GM21717 (cell line): ENCODE data around the gene UGCG.
"Not testable (repeated sequence)": the region's sequence is repeated elsewhere in the genome, so short reads cannot be mapped to it uniquely, and the experiment has no call there.

Source experiments
- ATAC-seq: cut with Tn5 transposase; IDR thresholded peaks from one replicate; pipeline ENCODE4 v1.9.1; 2021; ENCODE audit warnings: mild to moderate bottlenecking, moderate library complexity; ENCODE audit not compliant: unreplicated experiment

UGCG gene

GRCh38 chr9:111949919-111950318 is 53.3 kb downstream of the UGCG start:
- ATAC-seq: no peak

GRCh38 chr9:111952559-111952958 is 55.9 kb downstream of the UGCG start:
- no peak for ATAC-seq

- ATAC-seq: no peak
Observed at GRCh38 chr9:111953444-111953843, 56.8 kb downstream of the UGCG start.

DNA sequence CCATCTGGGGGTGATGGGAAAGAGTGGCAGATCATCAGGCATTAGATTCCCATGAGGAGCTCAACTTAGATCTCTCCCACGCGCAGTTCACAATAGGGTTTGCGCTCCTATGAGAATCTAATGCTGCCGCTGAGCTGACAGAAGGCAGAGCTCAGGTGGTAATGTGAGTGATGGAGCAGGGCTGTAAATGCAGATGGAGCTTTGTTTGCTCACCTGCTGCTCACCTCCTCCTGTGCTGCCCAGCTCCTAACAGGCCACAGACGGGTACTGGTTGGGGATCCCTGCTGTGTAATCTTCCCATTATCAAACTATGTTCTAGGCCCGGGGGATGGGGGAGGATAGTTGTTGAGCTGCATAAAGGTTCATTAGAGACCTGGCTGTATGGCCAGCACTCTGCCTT is 58.4 kb downstream of the UGCG start:
- no peak for ATAC-seq

GRCh38 chr9:111957856-111958631 is 61.4 kb downstream of the UGCG start:
- no peak for ATAC-seq

DNA sequence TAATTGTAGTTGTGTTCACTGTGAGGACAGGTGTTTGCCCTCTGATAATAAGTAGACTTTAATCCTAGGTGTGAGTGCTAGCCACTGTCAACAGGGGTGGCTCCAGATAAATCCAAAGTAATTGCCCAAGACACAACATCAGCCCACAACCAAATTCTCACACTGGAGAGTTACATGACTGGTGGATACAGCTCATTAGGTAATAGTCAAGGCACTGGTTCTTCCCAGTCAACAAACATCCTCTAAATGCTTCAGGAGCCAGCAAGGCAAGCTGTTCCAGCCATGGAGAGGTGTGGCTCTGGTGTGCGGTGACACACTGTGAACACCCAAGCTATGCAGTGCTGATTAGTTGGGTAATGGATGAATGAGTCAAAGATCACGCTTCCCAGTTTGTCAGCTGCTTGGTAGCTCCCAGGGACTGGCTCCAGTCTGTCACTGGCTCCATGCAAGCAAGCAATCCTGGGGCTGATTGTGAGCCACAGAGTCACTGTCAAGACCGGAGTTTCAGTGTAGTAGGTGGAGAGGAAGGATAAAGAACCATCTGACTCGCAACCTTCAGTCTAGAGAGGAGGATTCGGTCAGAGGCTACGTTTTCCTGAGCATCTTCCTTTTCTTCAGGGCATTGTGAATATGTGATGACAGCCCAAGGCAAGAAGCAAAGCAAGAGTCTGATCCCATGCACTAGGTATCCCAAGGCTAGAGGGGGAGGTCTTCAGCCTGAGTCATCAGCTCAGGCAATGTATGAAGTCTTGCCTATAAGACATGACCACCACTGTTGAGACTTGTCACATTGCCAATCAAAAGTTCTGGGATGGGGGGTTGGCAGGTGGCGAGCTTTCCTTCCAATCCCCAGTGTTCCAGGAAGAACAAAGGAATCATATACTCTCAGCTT is 63.1 kb downstream of the UGCG start:
- no peak for ATAC-seq

GRCh38 chr9:111960485-111960884 is 63.9 kb downstream of the UGCG start:
- ATAC-seq: not testable (repeated sequence)

DNA sequence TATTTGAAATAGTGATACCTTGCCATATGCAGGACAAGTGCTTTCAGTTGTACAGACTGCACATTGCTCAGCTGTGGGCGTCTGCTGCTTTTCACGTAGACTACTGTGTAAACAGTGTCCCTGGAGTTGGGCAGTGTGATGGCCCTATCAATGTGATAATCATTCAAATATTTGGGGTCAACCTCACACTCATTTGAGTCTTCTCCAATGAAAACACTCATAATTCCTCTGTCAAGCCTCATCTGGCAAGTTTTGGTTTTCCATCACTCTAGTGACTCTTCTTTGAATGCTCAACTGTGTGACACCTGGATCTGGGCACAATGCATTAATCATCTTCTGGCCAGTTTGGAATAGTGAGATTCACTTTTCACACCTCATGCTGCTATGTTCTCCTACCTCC is 64.4 kb downstream of the UGCG start:
- no peak for ATAC-seq

- ATAC-seq: no peak
Observed at GRCh38 chr9:111961575-111961974, 65.0 kb downstream of the UGCG start.

- no peak for ATAC-seq
Observed at GRCh38 chr9:111962021-111962420, 65.4 kb downstream of the UGCG start.

GRCh38 chr9:111963995-111964394 is 67.4 kb downstream of the UGCG start:
- no peak for ATAC-seq

DNA sequence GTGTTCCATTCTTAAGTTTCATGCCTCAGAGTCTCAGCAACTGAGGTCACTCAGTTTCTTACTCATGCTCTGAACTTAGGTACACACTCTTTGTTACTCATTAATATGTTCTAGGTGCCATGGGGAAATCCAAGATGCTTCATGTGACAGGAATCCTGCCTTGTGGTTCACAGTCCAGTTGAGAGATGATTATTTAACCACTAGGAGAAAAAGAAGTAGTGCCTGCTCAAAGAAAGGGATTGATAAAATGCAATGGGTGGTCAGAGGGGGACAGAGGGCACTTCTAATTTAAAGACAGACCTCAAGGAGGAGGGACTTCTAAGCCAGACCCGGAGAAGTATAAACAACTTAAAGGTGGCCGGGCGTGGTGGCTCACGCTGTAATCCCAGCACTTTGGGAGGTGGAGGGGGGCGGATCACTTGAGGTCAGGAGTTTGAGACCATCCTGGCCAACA is 69.0 kb downstream of the UGCG start:
- ATAC-seq: no peak

DNA sequence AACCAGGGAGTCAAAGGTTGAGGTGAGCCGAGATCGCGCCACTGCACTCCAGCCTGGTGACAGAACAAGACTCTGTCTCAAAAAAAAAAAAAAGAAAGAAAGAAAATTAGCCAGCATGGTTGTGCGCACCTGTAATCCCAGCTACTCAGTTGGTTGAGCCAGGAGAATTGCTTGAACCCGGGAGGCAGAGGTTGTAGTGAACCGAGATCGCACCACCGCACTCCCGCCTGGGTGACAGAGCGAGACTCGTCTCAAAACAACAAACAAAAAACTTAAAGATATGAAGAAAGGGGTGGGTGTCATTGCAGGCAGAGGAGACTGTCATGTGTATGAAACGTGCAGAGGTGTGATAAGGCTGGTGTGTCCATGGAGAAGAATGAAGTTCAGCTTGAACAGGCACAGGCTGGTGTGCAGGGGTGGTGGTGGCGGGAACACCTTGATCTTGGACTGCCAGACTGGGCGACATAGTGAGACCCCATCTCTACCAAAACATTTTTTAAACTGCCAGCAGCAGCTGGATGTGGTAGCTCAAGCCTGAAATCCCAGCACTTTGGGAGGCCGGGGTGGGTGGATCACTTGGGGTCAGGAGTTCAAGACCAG is 69.6 kb downstream of the UGCG start:
- no peak for ATAC-seq

GRCh38 chr9:111966861-111967291 is 70.3 kb downstream of the UGCG start:
- no peak for ATAC-seq

DNA sequence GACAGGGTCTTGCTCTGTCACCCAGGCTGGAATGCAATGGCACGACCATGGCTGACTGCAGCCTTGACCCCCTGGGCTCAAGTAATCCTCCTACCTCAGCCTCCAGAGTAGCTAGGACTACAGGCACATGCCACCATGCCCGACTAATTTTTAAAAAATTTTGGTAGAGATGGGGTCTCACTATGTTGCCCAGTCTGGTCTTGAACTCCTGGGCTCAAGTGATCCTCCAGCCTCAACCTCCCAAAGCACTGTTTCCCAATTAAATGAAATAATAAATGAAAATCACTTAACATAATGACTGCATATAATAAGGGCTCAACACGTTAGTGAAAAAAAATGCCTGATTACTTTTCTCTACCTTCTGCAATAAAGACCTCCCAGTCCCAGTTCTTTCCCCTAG is 71.0 kb downstream of the UGCG start:
- no peak for ATAC-seq

- ATAC-seq: no peak
Observed at GRCh38 chr9:111969061-111969460, 72.4 kb downstream of the UGCG start.

DNA sequence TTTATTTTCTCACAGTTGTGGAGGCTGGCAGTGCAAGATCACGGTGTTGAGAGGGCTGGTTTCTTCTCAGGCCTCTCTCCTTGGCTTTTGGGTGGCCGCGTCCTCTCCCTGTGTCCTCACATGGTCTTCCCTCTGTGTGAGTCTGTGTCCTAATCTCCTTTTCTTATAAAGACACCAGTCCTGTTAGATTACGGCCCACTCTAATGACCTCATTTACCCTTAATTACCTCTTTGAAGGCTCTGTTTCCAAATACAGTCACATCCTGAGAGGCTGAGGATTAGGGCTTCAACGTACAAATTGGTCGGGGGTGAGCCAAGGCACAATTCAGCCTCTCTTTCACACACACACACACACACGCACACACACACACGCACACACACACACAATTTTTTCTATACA is 73.0 kb downstream of the UGCG start:
- no peak for ATAC-seq

DNA sequence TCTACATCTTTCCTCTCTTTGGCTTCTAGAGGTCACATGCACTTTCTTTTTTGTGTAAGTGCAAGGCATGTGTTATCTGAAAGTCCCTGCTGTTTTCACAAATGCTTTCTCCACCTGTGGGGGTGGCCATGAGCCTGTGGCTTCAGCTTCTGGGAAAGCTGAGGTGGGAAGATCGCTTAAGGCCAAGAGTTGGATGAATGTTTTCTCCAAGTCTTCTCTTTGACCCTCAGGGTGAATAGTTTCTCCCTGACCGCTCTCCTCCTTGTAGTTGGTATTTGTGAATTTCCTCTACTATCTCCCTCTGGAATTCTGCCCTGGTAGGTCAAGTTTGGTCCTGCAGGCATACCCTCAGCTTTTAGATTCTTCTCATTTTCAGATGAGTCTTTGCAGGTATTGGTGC is 74.2 kb downstream of the UGCG start:
- no peak for ATAC-seq

- ATAC-seq: no peak
Observed at GRCh38 chr9:111974092-111974681, 77.6 kb downstream of the UGCG start.

- peak; percentile 48 for ATAC-seq
Observed at GRCh38 chr9:111975709-111976108, 79.1 kb downstream of the UGCG start.

GRCh38 chr9:111978616-111979015 is 82.0 kb downstream of the UGCG start:
- no peak for ATAC-seq
